ENCODE results near the gene RUNX3.

Gene RUNX3

GRCh38 chr1:24944318-24944717 is 14.2 kb upstream of the RUNX3 start:
- H3K36me3 ChIP-seq = no peaks in the 10 kb centered on the region
- H3K27ac ChIP-seq = no peak overlapping the region
- no peak for DNase-seq

GRCh38 chr1:24942789-24943188 is 12.7 kb upstream of the RUNX3 start:
- Histone ChIP-seq H3K27me3 (ENCODE audit: insufficient read depth, low read depth, severe bottlenecking) (no peaks in the 10 kb centered on the region), H3K4me3 (ENCODE audit: low read depth, low read length) (no peak overlapping the region), H3K9me3 (ENCODE audit: severe bottlenecking) (no peaks in the 10 kb centered on the region), H3K36me3 (no peaks in the 10 kb centered on the region), H3K27ac (no peak overlapping the region)
- TF ChIP-seq CTCF (IDR thresholded peaks at IDR 0.05; ENCODE audit: low read depth, low read length) = no peak
- no peak for DNase-seq

More at GRCh38 chr1:24944318-24944717, 14.2 kb upstream of the RUNX3 start:
- H3K9me3 ChIP-seq (ENCODE audit: severe bottlenecking) = no peaks in the 10 kb centered on the region
- H3K27me3 ChIP-seq (ENCODE audit: insufficient read depth, low read depth, severe bottlenecking) = no peaks in the 10 kb centered on the region
- no peak overlapping the region for H3K4me3 ChIP-seq (ENCODE audit: low read depth, low read length)
- TF ChIP-seq CTCF (IDR thresholded peaks at IDR 0.05; ENCODE audit: low read depth, low read length) = no peak

DNA sequence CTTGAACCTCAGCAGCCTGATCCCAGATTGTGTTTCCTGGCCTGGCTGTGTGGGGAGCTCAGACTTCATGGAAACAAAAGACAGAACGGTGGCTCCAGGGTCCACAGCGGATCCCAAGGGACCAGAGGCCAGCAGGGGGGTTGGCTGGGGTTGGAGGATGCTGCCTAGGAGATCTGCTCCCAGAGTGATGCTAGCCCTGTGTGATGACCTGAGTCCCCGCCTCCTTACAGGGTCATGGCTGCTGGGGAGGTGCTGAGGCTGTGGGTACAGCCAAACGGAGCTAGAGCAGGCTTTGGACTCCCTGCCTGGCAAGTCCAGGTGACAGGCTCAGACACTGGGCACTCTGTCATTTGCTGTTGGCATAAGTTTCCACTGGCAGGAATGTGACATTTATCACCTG is 11.5 kb upstream of the RUNX3 start:
- H3K27me3 ChIP-seq (ENCODE audit: insufficient read depth, low read depth, severe bottlenecking) = no peaks in the 10 kb centered on the region
- TF ChIP-seq CTCF (IDR thresholded peaks at IDR 0.05; ENCODE audit: low read depth, low read length) = no peak
- DNase-seq = no peak
- no peaks in the 10 kb centered on the region for H3K9me3 ChIP-seq (ENCODE audit: severe bottlenecking)
- no peak overlapping the region; the same call in 1 of the 2 replicates for H3K27ac ChIP-seq
- H3K36me3 ChIP-seq = no peaks in the 10 kb centered on the region
- H3K4me3 ChIP-seq (ENCODE audit: low read depth, low read length) = no peak overlapping the region

- Histone ChIP-seq H3K9me3 (ENCODE audit: severe bottlenecking) (no peaks in the 10 kb centered on the region), H3K27me3 (ENCODE audit: insufficient read depth, low read depth, severe bottlenecking) (no peaks in the 10 kb centered on the region), H3K27ac (no peak overlapping the region), H3K4me3 (ENCODE audit: low read depth, low read length) (no peak overlapping the region), H3K36me3 (no peaks in the 10 kb centered on the region)
- TF ChIP-seq CTCF (IDR thresholded peaks at IDR 0.05; ENCODE audit: low read depth, low read length) = no peak
- no peak for DNase-seq
Measured at GRCh38 chr1:24940231-24940630, 10.2 kb upstream of the RUNX3 start.

DNA sequence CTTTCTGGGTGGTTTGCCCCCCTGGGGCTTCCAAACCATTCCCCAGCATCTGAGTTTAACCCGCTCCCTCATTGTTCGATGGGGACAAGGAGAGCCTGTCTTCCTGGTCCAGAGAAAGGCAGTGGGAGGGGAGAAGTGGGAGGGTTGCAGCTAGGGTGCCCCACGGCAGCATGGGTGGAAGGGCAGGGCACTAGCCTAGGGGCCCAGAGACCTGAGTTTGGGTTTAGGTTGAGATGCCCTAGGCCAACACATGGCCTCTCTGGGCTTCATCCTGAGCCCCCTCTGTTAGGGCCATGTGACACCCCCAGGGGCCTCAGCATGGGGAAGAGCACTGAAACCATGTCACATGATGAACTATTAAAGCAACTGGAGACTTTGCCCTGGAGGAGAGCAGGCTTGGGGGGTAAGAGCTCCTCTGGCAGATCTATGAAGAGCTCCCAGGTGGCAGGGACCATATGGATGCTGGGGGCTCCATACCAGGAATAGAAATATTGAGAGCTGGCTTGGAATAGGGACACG is 9.7 kb upstream of the RUNX3 start:
- no peak for TF ChIP-seq CTCF (IDR thresholded peaks at IDR 0.05; ENCODE audit: low read depth, low read length)
- Histone ChIP-seq H3K27ac (no peak overlapping the region), H3K27me3 (ENCODE audit: insufficient read depth, low read depth, severe bottlenecking) (no peaks in the 10 kb centered on the region), H3K36me3 (no peaks in the 10 kb centered on the region), H3K9me3 (ENCODE audit: severe bottlenecking) (no peaks in the 10 kb centered on the region), H3K4me3 (ENCODE audit: low read depth, low read length) (no peak overlapping the region)
- no peak for DNase-seq

- no peaks in the 10 kb centered on the region for H3K27me3 ChIP-seq (ENCODE audit: insufficient read depth, low read depth, severe bottlenecking)
- no peaks in the 10 kb centered on the region for H3K9me3 ChIP-seq (ENCODE audit: severe bottlenecking)
- TF ChIP-seq CTCF (IDR thresholded peaks at IDR 0.05; ENCODE audit: low read depth, low read length) = no peak
- no peak overlapping the region for H3K4me3 ChIP-seq (ENCODE audit: low read depth, low read length)
- no peak for DNase-seq
- H3K27ac ChIP-seq = no peak overlapping the region
- H3K36me3 ChIP-seq = no peaks in the 10 kb centered on the region
Measured at GRCh38 chr1:24939040-24939674, 9.1 kb upstream of the RUNX3 start.

All from WERI-Rb-1 (cell line).